ENCODE measurements around the gene XRCC1.
A peak's percentile ranks its signal among the peaks of the same experiment; 100 is the strongest.
"Not testable (repeated sequence)": the region's sequence is repeated elsewhere in the genome, so short reads cannot be mapped to it uniquely, and the experiment has no call there.

The XRCC1 gene

DNA sequence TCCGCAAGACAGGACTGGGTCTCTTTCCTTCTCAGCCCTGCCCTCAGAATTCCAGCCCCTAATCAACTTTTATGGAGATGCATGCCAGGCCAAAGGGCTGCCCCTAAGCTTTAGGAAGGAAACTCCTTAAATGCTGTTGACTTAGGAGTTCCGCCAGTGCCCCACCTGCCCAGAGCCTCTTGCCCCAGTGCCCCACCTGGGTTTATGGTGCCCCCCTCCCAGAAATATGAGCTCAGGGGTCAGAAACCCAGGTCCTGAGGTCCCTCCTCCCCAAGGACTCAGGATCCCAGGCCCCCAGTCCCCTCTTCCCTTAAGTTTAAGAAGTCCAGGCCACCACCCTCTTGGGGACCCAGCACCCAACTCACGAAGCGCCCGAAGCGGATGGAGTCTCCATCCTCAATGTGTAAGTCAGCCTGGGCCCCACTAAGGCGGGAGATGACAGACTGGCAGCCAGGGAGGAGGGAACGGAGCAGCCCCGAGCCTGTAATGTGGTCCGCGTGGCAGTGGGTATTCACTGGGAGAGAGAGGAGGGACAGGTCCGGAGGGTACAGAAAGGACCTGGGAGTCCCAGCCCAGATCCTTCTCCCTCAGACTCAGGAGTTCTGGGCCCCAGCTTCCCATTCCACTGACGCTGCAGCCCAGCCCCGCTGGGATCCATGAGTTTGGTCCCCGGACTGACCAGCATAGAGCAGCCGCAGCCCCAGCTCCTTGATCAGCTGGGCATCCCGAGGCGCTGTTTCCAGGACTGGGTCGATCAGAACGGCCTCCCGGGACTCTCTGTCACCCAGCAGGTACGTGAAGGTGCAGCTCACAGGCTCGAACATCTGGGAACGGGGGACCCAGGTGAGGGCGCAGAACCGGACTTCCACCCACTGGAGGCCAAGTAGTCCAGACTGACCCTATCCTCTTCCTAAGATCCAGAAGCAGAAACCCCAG lies 49.2 kb downstream of the XRCC1 start:
- TF ChIP-seq, protein P1, sequence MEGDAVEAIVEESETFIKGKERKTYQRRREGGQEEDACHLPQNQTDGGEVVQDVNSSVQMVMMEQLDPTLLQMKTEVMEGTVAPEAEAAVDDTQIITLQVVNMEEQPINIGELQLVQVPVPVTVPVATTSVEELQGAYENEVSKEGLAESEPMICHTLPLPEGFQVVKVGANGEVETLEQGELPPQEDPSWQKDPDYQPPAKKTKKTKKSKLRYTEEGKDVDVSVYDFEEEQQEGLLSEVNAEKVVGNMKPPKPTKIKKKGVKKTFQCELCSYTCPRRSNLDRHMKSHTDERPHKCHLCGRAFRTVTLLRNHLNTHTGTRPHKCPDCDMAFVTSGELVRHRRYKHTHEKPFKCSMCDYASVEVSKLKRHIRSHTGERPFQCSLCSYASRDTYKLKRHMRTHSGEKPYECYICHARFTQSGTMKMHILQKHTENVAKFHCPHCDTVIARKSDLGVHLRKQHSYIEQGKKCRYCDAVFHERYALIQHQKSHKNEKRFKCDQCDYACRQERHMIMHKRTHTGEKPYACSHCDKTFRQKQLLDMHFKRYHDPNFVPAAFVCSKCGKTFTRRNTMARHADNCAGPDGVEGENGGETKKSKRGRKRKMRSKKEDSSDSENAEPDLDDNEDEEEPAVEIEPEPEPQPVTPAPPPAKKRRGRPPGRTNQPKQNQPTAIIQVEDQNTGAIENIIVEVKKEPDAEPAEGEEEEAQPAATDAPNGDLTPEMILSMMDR (IDR thresholded peaks at IDR 0.05; ENCODE audit: borderline replicate concordance, insufficient read depth, low read depth, low read length): no peak
- H3K4me3 ChIP-seq (ENCODE audit: low read depth, low read length): peak overlapping the region; percentile 76

DNA sequence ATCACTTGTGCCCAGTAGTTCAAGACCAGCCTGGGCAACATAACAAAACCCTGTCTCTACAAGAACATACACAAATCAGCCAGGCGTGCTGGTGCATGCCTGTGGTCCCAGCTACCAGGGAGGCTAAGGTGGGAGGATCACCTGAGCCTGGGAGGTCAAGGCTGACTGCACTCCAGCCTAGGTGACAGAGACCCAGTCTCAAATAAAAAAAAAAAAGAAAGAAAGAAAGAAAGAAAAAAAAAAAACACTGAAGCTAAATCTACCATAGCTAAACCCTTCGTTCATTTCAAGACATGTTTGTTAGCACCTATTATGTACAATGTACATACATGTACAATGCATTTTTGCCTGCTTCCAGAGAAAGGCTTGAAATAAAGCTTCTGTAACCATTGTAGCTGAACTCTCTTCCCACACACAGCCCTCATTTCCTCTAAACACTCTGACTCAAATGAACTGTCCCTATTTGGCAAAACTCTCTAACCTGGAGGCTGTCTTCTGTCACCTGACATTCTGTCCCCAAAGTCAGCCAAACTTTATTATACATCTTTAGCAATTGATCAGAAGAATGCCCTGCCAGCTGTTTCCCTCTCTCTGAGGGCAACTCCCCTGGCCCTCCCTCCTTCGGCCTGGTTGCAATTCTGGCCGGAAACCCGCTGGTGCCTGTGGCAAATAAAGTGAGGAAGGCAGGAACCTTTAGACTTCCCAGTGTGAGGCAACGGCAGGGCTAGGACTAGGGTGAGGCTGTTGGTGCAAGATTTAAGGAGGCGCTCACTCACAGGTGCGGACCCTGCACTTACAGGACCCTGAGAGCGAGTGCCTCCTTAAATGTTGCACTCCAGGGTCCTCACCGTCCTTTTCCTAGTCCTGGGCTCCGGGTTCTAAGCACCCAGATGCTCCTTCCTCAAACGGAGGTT lies 50.1 kb downstream of the XRCC1 start:
- TF ChIP-seq, protein P1 (IDR thresholded peaks at IDR 0.05; ENCODE audit: borderline replicate concordance, insufficient read depth, low read depth, low read length): no peak
- peak overlapping the region; percentile 76 for H3K4me3 ChIP-seq (ENCODE audit: low read depth, low read length)

DNA sequence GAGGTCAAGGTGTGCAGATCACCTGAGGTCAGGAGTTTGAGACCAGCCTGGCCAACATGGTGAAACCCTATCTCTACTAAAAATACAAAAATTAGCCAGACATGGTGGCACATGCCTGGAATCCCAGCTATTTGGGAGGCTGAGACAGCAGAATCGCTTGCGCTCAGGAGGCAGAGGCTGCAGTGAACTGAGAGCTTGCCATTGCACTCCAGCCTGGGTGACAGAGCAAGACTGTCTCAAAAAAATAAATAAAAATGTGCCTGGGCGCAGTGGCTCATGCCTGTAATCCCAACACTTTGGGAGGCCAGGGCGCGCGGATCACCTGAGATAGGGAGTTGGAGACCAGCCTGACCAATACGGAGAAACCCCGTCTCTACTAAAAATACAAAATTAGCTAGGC lies 51.6 kb downstream of the XRCC1 start:
- not testable (repeated sequence) for H3K4me3 ChIP-seq (ENCODE audit: low read depth, low read length)

GRCh38 chr19:43522929-43523328 lies 52.4 kb downstream of the XRCC1 start:
- TF ChIP-seq, protein P1 (IDR thresholded peaks at IDR 0.05; ENCODE audit: borderline replicate concordance, insufficient read depth, low read depth, low read length): no peak
- H3K4me3 ChIP-seq (ENCODE audit: low read depth, low read length): no peak overlapping the region

DNA sequence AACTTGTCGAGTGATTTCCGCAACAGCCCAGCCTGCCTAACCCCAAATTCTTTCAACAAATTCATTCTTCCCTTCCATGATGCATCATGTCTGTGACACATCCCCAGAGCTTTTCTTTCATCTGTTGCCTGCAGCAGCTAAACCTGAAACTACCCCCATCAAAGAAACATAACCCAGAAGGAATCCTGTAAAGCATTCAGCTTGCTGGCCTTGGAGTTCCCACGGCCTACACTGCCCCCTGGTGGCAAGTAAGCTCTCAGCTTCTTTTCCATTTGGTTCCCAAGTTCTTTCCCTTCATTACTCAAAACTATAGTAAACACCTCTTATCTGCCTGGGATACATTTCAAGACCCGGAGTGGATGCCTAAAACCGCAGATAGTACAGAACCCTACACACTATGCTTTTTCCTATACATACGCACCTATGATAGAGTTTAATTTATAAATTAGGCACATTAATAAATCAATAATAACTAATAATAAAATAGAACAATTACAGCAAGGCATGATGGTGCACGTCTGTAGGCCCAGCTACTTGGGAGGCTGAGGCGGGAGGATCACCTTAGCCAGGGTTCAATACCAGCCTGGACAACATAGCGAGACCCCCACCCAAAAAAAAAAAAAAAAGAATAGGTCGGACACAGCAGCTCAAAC lies 55.8 kb downstream of the XRCC1 start:
- TF ChIP-seq, protein P1 (IDR thresholded peaks at IDR 0.05; ENCODE audit: borderline replicate concordance, insufficient read depth, low read depth, low read length): peak; percentile 76
- H3K4me3 ChIP-seq (ENCODE audit: low read depth, low read length): no peak overlapping the region

GRCh38 chr19:43518051-43518450 lies 57.3 kb downstream of the XRCC1 start:
- TF ChIP-seq, protein P1 (IDR thresholded peaks at IDR 0.05; ENCODE audit: borderline replicate concordance, insufficient read depth, low read depth, low read length): no peak
- H3K4me3 ChIP-seq (ENCODE audit: low read depth, low read length): no peak overlapping the region

GRCh38 chr19:43512399-43512798 lies 62.9 kb downstream of the XRCC1 start:
- H3K4me3 ChIP-seq (ENCODE audit: low read depth, low read length): not testable (repeated sequence)

Measured in GM12875 (cell line).